K562 (cell line): ENCODE results near the gene FNDC1. TPM values are rescaled to one million over a fixed set of nuclear protein-coding genes. Genes with fewer than 3 reads are reported as not detected.

ENCODE experiments used
- ATAC-seq: fragments of 200-7000 bp; cut with Tn5 transposase; 3 replicates; pipeline ENCODE4 v1.9.1; 2020; ENCODE audit warnings: moderate library complexity
- BruUV-seq: library from RNA; stranded (reverse); fragments of 400-500 nt; replicated peaks from 2 replicates; lab custom pipeline; 2021; lab: Mats Ljungman, UMichigan
- CTCF ChIA-PET: fragments of 300-600 bp; formaldehyde crosslinking; extraction: SDS; loops from one replicate; lab custom pipeline; 2021; ENCODE audit warnings: low intra/inter-chr PET ratio; lab: Yijun Ruan, JAX
- POLR2A ChIA-PET: fragments of 300-600, 350-650 bp; sonication (Branson Sonifier 250); formaldehyde crosslinking; extraction: SDS; loops from one replicate; lab custom pipeline; 2021; ENCODE audit warnings: antibody characterized with exemption, inconsistent platforms; lab: Yijun Ruan, JAX
- DNase-seq, 4 experiments: peaks; one replicate each; pipeline versions ENCODE4 v3.0.0 to v3.0.0-alpha.2; 2011 to 2018; ENCODE audit warnings: low spot score in 3 of 4, mixed read lengths in 3 of 4; ENCODE audit errors: extremely low read depth in 1 of 4
- FAIRE-seq: peaks from 2 replicates; lab custom pipeline; 2011; peaks lifted over from hg19 to GRCh38; lab: Jason Lieb, UNC
- H2AFZ ChIP-seq: 2 replicates; pipeline ENCODE4 v1.6.0; 2011; ENCODE audit warnings: low read depth, low read length, control low read depth, inconsistent platforms
- H3K27ac ChIP-seq: fragments of 200-600 bp; 3 replicates; pipeline ENCODE4 v1.8.0; 2011; ENCODE audit warnings: low read depth, mild to moderate bottlenecking, control low read depth, inconsistent platforms, low read length, moderate library complexity, mixed read lengths; ENCODE audit errors: extremely low read depth
- H3K27me3 ChIP-seq, 2 experiments: fragments of 300-600 bp in 1 of 2; 2 replicates in 1 of 2; 3 replicates in 1 of 2; pipeline versions ENCODE4 v1.6.0 to v1.8.0; 2011; ENCODE audit warnings: inconsistent platforms in 2 of 2, low read length in 2 of 2, mild to moderate bottlenecking in 1 of 2, mixed read lengths in 1 of 2, moderate library complexity in 1 of 2; ENCODE audit not compliant: control insufficient read depth in 2 of 2, insufficient read depth in 2 of 2
- H3K36me3 ChIP-seq: fragments of 300-600 bp; 3 replicates; pipeline ENCODE4 v1.8.0; 2011; ENCODE audit warnings: mild to moderate bottlenecking, low read length, inconsistent platforms; ENCODE audit not compliant: control insufficient read depth, insufficient read depth
- H3K4me1 ChIP-seq, 2 experiments: fragments of 200-600 bp in 1 of 2; replicated peaks in 1 of 2; 2 replicates in 1 of 2; 3 replicates in 1 of 2; pipeline versions ENCODE4 v1.5.1 to v1.8.0; 2011; ENCODE audit warnings: inconsistent platforms in 2 of 2, low read length in 2 of 2, mild to moderate bottlenecking in 1 of 2, mixed read lengths in 1 of 2, moderate library complexity in 1 of 2; ENCODE audit not compliant: control insufficient read depth in 2 of 2, insufficient read depth in 2 of 2
- H3K4me2 ChIP-seq: 2 replicates; pipeline ENCODE4 v1.6.1; 2011; ENCODE audit warnings: low read length, control low read depth, inconsistent platforms, mixed read lengths; ENCODE audit not compliant: insufficient read depth
- H3K4me3 ChIP-seq: fragments of 200-600 bp; sonication (generic), shearing (Covaris generic); 2 replicates; pipeline ENCODE4 v1.5.1; 2016; ENCODE audit warnings: control low read depth, inconsistent platforms
- H3K79me2 ChIP-seq: fragments of 200-600 bp; 3 replicates; pipeline ENCODE4 v1.8.0; 2011; ENCODE audit warnings: low read length, inconsistent platforms; ENCODE audit not compliant: control insufficient read depth, insufficient read depth
- H3K9ac ChIP-seq, 2 experiments: 2 replicates each; pipeline versions ENCODE4 v1.6.0 to v1.6.1; 2011; ENCODE audit warnings: low read depth in 2 of 2, low read length in 2 of 2, control low read depth in 1 of 2, inconsistent platforms in 1 of 2, mild to moderate bottlenecking in 1 of 2, mixed read lengths in 1 of 2; ENCODE audit not compliant: insufficient read depth in 1 of 2
- H3K9me1 ChIP-seq: one replicate; pipeline ENCODE4 v1.6.0; 2011; ENCODE audit warnings: inconsistent platforms, mild to moderate bottlenecking, low read length, moderate library complexity; ENCODE audit not compliant: control insufficient read depth, insufficient read depth
- H3K9me3 ChIP-seq: replicated peaks from 2 replicates; pipeline ENCODE4 v1.5.1; 2011; ENCODE audit warnings: low read depth, low read length, inconsistent platforms; ENCODE audit not compliant: control insufficient read depth, insufficient read depth
- H4K20me1 ChIP-seq: replicated peaks from 2 replicates; pipeline ENCODE4 v1.6.1; 2011; ENCODE audit warnings: low read length, inconsistent platforms, mixed read lengths; ENCODE audit not compliant: control insufficient read depth, insufficient read depth
- ADNP ChIP-seq: fragments of 200-800 bp; sonication (Bioruptor generic); IDR thresholded peaks from 2 replicates; pipeline ENCODE4 v1.6.1; 2016; ENCODE audit warnings: missing genetic modification characterization, missing compliant biosample characterization
- CHD4 ChIP-seq: fragments of 200-600 bp; sonication (generic); IDR thresholded peaks from 3 replicates; pipeline ENCODE4 v1.6.1; 2012; ENCODE audit warnings: low read depth, mild to moderate bottlenecking, mixed read lengths, low read length, inconsistent platforms; ENCODE audit not compliant: insufficient read depth, insufficient replicate concordance, poor library complexity, severe bottlenecking
- CTBP1 ChIP-seq: fragments of 450-650 bp; IDR thresholded peaks from 2 replicates; pipeline ENCODE4 v1.6.1; 2016; ENCODE audit warnings: borderline replicate concordance
- GATAD2A ChIP-seq: fragments of 450-650 bp; IDR thresholded peaks from 2 replicates; pipeline ENCODE4 v1.6.1; 2017
- IRF2 ChIP-seq: sonication (generic); formaldehyde crosslinking; IDR thresholded peaks from 2 replicates; pipeline ENCODE4 v1.8.1; 2022; ENCODE audit warnings: mild to moderate bottlenecking, missing genetic modification reagents
- NFE2L1 ChIP-seq: fragments of 450-650 bp; IDR thresholded peaks from 2 replicates; pipeline ENCODE4 v1.6.1; 2016; ENCODE audit warnings: missing genetic modification characterization, low read depth, mild to moderate bottlenecking, missing compliant biosample characterization, moderate library complexity, borderline replicate concordance
- NFIC ChIP-seq: fragments of 450-650 bp; IDR thresholded peaks from 2 replicates; pipeline ENCODE4 v1.6.1; 2017; ENCODE audit warnings: mild to moderate bottlenecking, inconsistent platforms
- NR3C1 ChIP-seq: sonication (generic); formaldehyde crosslinking; IDR thresholded peaks from 2 replicates; pipeline ENCODE4 v1.8.1; 2022; ENCODE audit warnings: missing genetic modification reagents
- NUFIP1 ChIP-seq: fragments of 450-650 bp; IDR thresholded peaks from 2 replicates; pipeline ENCODE4 v1.6.1; 2018; ENCODE audit not compliant: partially characterized antibody
- PML ChIP-seq: IDR thresholded peaks from 2 replicates; pipeline ENCODE4 v1.6.1; 2012; ENCODE audit warnings: low read length, inconsistent platforms
- POLR2H ChIP-seq: IDR thresholded peaks from 2 replicates; pipeline ENCODE4 v1.6.1; 2016; ENCODE audit warnings: missing genetic modification characterization, low read depth, mild to moderate bottlenecking, control low read depth, missing compliant biosample characterization, moderate library complexity
- RBM15 ChIP-seq: fragments of 200-400 bp; formaldehyde crosslinking; IDR thresholded peaks from 2 replicates; pipeline ENCODE4 v1.6.1; 2018; ENCODE audit warnings: mild to moderate bottlenecking, low read length, moderate library complexity; ENCODE audit not compliant: insufficient read depth
- SREBF1 ChIP-seq: fragments of 150-350 bp; IDR thresholded peaks from 2 replicates; pipeline ENCODE4 v1.6.1; 2014; ENCODE audit warnings: antibody characterized with exemption, low read depth, low read length, borderline replicate concordance
- TRIM24 ChIP-seq, 2 experiments: fragments of 450-650 bp; IDR thresholded peaks; 2 replicates each; pipeline ENCODE4 v1.6.1; 2016
- XRCC3 ChIP-seq: fragments of 450-650 bp; IDR thresholded peaks from 2 replicates; pipeline ENCODE4 v1.6.1; 2017; ENCODE audit warnings: mild to moderate bottlenecking, moderate library complexity
- ZC3H8 ChIP-seq: fragments of 450-650 bp; IDR thresholded peaks from 2 replicates; pipeline ENCODE4 v1.6.1; 2017
- ZFPM2 ChIP-seq: fragments of 250-450 bp; sonication (Bioruptor Pico); IDR thresholded peaks from 2 replicates; pipeline ENCODE4 v1.5.1; 2022; ENCODE audit warnings: mild to moderate bottlenecking
- ZNF224 ChIP-seq: sonication (generic); formaldehyde crosslinking; IDR thresholded peaks from 2 replicates; pipeline ENCODE4 v1.8.0; 2022; ENCODE audit warnings: mild to moderate bottlenecking, missing genetic modification reagents
- ZNF778 ChIP-seq: fragments of 450-650 bp; formaldehyde crosslinking; IDR thresholded peaks from 2 replicates; pipeline ENCODE4 v1.4.0; 2020; ENCODE audit warnings: mild to moderate bottlenecking, moderate library complexity
- in situ Hi-C: fragments of 300-500 bp; cut with MboI; formaldehyde crosslinking; loops from 4 replicates; pipeline ENCODE4 v1.15.0; 2018; ENCODE audit warnings: inconsistent platforms, mixed read lengths
- intact Hi-C: fragments of 100-400 bp; cut with micrococcal nuclease; formaldehyde crosslinking; loops from 2 replicates; pipeline ENCODE4 v1.14.2; 2022
- polyA plus RNA-seq, 8 experiments: library from polyadenylated mRNA; depleted of rRNA in 4 of 8; stranded (reverse) in 5 of 8; unstranded in 3 of 8; fragments of >200 nt; fragmentation: Nextera tagmentation in 2 of 8; fragmentation: Illumina TruSeq in 1 of 8; extraction: Ambion mirVana in 2 of 8; extraction: Trizol in 1 of 8; gene quantifications; 2 replicates each; pipeline versions ENCODE4 v1.2.1 to v1.2.3, GENCODE V29; 2011 to 2014; ENCODE audit warnings: inconsistent platforms in 1 of 8, missing spikeins in 1 of 8
- total RNA-seq, 7 experiments: library from RNA; depleted of rRNA in 6 of 7; stranded (reverse); fragments of >200 nt in 6 of 7; fragmentation: Illumina TruSeq in 2 of 7; extraction: Trizol in 2 of 7; gene quantifications; 2 replicates each; pipeline versions ENCODE4 v1.2.1 to v1.2.3, GENCODE V29; 2011 to 2021; ENCODE audit warnings: low replicate concordance in 1 of 7
- TF ChIP-seq, protein P1 (sequence below): fragments of 150-350 bp; conservative IDR thresholded peaks from 2 replicates; pipeline ENCODE4 v1.6.1; 2014; ENCODE audit warnings: low read length

FNDC1 gene
- total and polyA plus RNA-seq, 9 of the 15 experiments (the other 6 are each of a cell fraction or from before 2014, with no cell fraction given): not detected

DNA sequence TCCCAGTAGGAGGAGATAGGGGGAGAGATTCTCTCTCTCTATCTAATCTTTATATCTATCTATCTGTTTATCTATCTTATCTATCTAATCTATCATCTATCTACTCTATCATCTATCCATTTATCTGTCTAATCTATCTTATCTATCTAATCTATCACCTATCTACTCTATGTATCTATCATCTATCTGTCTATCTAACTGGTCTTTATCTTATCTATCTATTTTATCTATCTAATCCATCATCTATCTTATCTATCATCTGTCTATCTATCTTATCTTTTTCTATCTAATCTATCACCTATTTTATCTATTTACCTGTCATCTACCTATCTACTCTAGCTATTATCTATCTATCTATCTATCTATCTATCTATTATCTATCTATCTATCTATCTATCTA is 109.4 kb downstream of the FNDC1 start:
- H4K20me1 ChIP-seq: no peaks in the 10 kb centered on the region
- no peak overlapping the region for H3K27ac ChIP-seq
- H3K4me2 ChIP-seq: no peak overlapping the region
- no TSS peak for BruUV-seq
- DNase-seq (no peak), ATAC-seq (no peak), FAIRE-seq (no peak)
- in situ Hi-C loops: no loop called here
- intact Hi-C loops: no loop called here
- ChIA-PET POLR2A (no interaction called here), CTCF (no interaction called here)
- H3K4me1 ChIP-seq: no peaks in the 10 kb centered on the region
- H3K27me3 ChIP-seq: peaks cover 0 to 5% of the 10 kb centered on the region in 2 experiments; a peak in 1 of 5 replicates
- no peak overlapping the region for H3K9ac ChIP-seq
- no peaks in the 10 kb centered on the region for H3K9me1 ChIP-seq
- H2AFZ ChIP-seq: no peak overlapping the region
- H3K79me2 ChIP-seq: no peaks in the 10 kb centered on the region
- no peaks in the 10 kb centered on the region for H3K36me3 ChIP-seq
- no peaks in the 10 kb centered on the region for H3K9me3 ChIP-seq
- H3K4me3 ChIP-seq: no peak overlapping the region
- TF ChIP-seq POLR2H (tag): no peak
- no peak for TF ChIP-seq ZNF224 (CRISPR knock-in tag)
- no peak for TF ChIP-seq XRCC3
- 0 out of 2 replicates have a peak, but pooled peaks have one; percentile 89 for TF ChIP-seq ZFPM2 (CRISPR knock-in tag)
- no peak for TF ChIP-seq PML
- TF ChIP-seq NR3C1 (CRISPR knock-in tag): no peak
- TF ChIP-seq GATAD2A: 0 out of 2 replicates have a peak, but pooled peaks have one; percentile 63
- TF ChIP-seq CTBP1: 0 out of 2 replicates have a peak, but pooled peaks have one; percentile 30
- TF ChIP-seq SREBF1: no peak
- no peak for TF ChIP-seq ZC3H8
- peak; percentile 63; a peak in 3 of 4 replicates for TF ChIP-seq TRIM24 (IDR thresholded peaks at IDR 0.05)
- no peak for TF ChIP-seq NFE2L1
- TF ChIP-seq, protein P1, sequence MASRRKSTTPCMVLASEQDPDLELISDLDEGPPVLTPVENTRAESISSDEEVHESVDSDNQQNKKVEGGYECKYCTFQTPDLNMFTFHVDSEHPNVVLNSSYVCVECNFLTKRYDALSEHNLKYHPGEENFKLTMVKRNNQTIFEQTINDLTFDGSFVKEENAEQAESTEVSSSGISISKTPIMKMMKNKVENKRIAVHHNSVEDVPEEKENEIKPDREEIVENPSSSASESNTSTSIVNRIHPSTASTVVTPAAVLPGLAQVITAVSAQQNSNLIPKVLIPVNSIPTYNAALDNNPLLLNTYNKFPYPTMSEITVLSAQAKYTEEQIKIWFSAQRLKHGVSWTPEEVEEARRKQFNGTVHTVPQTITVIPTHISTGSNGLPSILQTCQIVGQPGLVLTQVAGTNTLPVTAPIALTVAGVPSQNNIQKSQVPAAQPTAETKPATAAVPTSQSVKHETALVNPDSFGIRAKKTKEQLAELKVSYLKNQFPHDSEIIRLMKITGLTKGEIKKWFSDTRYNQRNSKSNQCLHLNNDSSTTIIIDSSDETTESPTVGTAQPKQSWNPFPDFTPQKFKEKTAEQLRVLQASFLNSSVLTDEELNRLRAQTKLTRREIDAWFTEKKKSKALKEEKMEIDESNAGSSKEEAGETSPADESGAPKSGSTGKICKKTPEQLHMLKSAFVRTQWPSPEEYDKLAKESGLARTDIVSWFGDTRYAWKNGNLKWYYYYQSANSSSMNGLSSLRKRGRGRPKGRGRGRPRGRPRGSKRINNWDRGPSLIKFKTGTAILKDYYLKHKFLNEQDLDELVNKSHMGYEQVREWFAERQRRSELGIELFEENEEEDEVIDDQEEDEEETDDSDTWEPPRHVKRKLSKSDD: no peak
- TF ChIP-seq IRF2: no peak
- no peak for TF ChIP-seq ZNF778 (CRISPR knock-in tag)
- TF ChIP-seq ADNP (tag): no peak
- no peak for TF ChIP-seq CHD4
- peak; percentile 11; the same call in 1 of the 2 replicates for TF ChIP-seq NFIC
- TF ChIP-seq RBM15: no peak
- no peak for TF ChIP-seq NUFIP1
